Measurements from ENCODE around the gene RAB3GAP2. TPM values are rescaled to one million over a fixed set of nuclear protein-coding genes. Genes with fewer than 3 reads are reported as not detected.

RAB3GAP2 gene
- total and polyA plus RNA-seq, 2 of the 13 experiments (the other 11 are each of a cell fraction or from before 2014, with no cell fraction given): 22.6 to 25.0 TPM

DNA sequence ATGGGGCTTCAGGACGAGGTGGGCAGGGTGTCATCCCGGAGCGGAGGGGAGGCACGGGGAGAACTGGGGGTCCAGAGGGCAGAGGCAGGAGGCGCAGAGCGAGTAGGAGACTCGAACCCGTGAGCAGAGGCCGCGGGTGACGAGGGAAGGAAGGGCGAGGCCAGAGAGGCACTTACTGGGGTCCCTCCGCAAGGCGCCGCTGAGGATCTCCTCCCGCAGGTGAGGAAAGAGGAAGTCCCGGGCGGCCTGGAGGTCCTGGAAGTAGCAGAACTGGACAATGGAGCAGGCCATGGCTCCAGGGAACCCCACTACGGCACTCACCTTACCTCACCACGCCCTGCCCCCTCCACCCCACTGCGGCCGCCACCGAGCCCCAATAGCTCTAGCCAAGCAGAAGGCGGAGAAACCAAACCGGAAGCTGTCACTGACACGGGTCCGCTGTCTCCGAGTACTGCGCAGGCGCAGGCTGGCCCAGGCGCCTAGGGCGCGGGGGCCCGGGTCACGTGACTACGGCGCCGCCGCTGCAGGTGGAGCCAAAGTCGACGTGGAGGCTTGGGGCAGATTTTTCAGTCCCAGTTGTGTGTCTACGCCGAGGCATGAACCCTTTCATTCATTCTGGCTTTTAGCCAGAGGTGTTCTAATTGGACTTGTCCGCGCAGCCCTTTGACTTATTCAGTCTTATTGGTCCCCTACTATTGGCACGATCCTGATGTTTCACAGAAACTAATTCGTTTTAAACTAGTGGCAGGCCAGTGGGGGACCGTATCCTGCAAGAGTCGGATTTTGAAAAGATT is at the start of gene RAB3GAP2 (continued):
- TF ChIP-seq ZFYVE20 (CRISPR knock-in tag; IDR thresholded peaks at IDR 0.05; ENCODE audit: borderline replicate concordance, low read depth) (no peak), MTA3 (CRISPR knock-in tag; IDR thresholded peaks at IDR 0.05) (no peak), GTF3A (CRISPR knock-in tag; conservative IDR thresholded peaks at IDR 0.05) (no peak), SUZ12 (IDR thresholded peaks at IDR 0.05; ENCODE audit: low read depth, low read length) (no peak), MEF2D (CRISPR knock-in tag; IDR thresholded peaks at IDR 0.05) (peak; percentile 52; the same call in 1 of the 2 replicates), TP53 (CRISPR knock-in tag; conservative IDR thresholded peaks at IDR 0.05) (no peak), ZBTB42 (CRISPR knock-in tag; IDR thresholded peaks at IDR 0.05) (no peak; the same call in 1 of the 2 replicates), GZF1 (CRISPR knock-in tag; IDR thresholded peaks at IDR 0.05) (no peak), RFXAP (CRISPR knock-in tag; IDR thresholded peaks at IDR 0.05; ENCODE audit: borderline replicate concordance) (peak; percentile 89; the same call in 1 of the 2 replicates), SETDB1 (CRISPR knock-in tag; IDR thresholded peaks at IDR 0.05; ENCODE audit: borderline replicate concordance) (no peak), ZSCAN29 (CRISPR knock-in tag; conservative IDR thresholded peaks at IDR 0.05) (no peak)
- TF ChIP-seq, protein P1, sequence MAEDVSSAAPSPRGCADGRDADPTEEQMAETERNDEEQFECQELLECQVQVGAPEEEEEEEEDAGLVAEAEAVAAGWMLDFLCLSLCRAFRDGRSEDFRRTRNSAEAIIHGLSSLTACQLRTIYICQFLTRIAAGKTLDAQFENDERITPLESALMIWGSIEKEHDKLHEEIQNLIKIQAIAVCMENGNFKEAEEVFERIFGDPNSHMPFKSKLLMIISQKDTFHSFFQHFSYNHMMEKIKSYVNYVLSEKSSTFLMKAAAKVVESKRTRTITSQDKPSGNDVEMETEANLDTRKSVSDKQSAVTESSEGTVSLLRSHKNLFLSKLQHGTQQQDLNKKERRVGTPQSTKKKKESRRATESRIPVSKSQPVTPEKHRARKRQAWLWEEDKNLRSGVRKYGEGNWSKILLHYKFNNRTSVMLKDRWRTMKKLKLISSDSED (CRISPR knock-in tag; IDR thresholded peaks at IDR 0.05): no peak
- TF ChIP-seq, protein P2, sequence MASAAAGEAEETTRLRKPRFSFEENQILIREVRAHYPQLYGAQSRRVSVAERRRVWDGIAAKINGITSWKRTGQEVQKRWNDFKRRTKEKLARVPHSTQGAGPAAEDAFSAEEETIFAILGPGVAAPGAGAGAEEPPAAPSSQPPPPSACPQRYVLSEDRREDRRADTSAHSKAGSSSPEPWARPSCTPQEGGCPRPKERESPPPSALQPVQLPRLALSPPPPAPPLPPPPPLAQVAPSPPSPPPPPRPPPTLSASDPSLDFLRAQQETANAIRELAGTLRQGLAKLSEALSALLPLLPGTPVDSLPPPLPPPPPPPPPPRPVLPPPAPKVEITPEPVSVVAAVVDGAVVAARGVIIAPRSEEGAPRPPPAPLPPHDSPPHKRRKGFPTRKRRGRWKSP (CRISPR knock-in tag; IDR thresholded peaks at IDR 0.05): 0 out of 2 replicates have a peak, but pooled peaks have one; percentile 67
- TF ChIP-seq, protein P3, sequence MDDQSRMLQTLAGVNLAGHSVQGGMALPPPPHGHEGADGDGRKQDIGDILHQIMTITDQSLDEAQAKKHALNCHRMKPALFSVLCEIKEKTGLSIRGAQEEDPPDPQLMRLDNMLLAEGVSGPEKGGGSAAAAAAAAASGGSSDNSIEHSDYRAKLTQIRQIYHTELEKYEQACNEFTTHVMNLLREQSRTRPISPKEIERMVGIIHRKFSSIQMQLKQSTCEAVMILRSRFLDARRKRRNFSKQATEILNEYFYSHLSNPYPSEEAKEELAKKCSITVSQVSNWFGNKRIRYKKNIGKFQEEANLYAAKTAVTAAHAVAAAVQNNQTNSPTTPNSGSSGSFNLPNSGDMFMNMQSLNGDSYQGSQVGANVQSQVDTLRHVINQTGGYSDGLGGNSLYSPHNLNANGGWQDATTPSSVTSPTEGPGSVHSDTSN (CRISPR knock-in tag; IDR thresholded peaks at IDR 0.05; ENCODE audit: borderline replicate concordance): no peak
- TF ChIP-seq, protein P4, sequence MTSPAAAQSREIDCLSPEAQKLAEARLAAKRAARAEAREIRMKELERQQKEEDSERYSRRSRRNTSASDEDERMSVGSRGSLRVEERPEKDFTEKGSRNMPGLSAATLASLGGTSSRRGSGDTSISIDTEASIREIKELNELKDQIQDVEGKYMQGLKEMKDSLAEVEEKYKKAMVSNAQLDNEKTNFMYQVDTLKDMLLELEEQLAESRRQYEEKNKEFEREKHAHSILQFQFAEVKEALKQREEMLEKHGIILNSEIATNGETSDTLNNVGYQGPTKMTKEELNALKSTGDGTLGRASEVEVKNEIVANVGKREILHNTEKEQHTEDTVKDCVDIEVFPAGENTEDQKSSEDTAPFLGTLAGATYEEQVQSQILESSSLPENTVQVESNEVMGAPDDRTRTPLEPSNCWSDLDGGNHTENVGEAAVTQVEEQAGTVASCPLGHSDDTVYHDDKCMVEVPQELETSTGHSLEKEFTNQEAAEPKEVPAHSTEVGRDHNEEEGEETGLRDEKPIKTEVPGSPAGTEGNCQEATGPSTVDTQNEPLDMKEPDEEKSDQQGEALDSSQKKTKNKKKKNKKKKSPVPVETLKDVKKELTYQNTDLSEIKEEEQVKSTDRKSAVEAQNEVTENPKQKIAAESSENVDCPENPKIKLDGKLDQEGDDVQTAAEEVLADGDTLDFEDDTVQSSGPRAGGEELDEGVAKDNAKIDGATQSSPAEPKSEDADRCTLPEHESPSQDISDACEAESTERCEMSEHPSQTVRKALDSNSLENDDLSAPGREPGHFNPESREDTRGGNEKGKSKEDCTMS (CRISPR knock-in tag; conservative IDR thresholded peaks at IDR 0.05): no peak
- TF ChIP-seq, protein P5, sequence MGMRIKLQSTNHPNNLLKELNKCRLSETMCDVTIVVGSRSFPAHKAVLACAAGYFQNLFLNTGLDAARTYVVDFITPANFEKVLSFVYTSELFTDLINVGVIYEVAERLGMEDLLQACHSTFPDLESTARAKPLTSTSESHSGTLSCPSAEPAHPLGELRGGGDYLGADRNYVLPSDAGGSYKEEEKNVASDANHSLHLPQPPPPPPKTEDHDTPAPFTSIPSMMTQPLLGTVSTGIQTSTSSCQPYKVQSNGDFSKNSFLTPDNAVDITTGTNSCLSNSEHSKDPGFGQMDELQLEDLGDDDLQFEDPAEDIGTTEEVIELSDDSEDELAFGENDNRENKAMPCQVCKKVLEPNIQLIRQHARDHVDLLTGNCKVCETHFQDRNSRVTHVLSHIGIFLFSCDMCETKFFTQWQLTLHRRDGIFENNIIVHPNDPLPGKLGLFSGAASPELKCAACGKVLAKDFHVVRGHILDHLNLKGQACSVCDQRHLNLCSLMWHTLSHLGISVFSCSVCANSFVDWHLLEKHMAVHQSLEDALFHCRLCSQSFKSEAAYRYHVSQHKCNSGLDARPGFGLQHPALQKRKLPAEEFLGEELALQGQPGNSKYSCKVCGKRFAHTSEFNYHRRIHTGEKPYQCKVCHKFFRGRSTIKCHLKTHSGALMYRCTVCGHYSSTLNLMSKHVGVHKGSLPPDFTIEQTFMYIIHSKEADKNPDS (CRISPR knock-in tag; IDR thresholded peaks at IDR 0.05): peak; percentile 76; the same call in 1 of the 2 replicates
- TF ChIP-seq, protein P6, sequence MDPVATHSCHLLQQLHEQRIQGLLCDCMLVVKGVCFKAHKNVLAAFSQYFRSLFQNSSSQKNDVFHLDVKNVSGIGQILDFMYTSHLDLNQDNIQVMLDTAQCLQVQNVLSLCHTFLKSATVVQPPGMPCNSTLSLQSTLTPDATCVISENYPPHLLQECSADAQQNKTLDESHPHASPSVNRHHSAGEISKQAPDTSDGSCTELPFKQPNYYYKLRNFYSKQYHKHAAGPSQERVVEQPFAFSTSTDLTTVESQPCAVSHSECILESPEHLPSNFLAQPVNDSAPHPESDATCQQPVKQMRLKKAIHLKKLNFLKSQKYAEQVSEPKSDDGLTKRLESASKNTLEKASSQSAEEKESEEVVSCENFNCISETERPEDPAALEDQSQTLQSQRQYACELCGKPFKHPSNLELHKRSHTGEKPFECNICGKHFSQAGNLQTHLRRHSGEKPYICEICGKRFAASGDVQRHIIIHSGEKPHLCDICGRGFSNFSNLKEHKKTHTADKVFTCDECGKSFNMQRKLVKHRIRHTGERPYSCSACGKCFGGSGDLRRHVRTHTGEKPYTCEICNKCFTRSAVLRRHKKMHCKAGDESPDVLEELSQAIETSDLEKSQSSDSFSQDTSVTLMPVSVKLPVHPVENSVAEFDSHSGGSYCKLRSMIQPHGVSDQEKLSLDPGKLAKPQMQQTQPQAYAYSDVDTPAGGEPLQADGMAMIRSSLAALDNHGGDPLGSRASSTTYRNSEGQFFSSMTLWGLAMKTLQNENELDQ (CRISPR knock-in tag; IDR thresholded peaks at IDR 0.05; ENCODE audit: borderline replicate concordance): no peak
